Measurements from ENCODE around the gene FBXO46. TPM values are rescaled to one million over a fixed set of nuclear protein-coding genes. Genes with fewer than 3 reads are reported as not detected.

FBXO46 gene
- total RNA-seq, 1 donor from 2014 or later = 44.7 TPM

- TF ChIP-seq, protein P1, sequence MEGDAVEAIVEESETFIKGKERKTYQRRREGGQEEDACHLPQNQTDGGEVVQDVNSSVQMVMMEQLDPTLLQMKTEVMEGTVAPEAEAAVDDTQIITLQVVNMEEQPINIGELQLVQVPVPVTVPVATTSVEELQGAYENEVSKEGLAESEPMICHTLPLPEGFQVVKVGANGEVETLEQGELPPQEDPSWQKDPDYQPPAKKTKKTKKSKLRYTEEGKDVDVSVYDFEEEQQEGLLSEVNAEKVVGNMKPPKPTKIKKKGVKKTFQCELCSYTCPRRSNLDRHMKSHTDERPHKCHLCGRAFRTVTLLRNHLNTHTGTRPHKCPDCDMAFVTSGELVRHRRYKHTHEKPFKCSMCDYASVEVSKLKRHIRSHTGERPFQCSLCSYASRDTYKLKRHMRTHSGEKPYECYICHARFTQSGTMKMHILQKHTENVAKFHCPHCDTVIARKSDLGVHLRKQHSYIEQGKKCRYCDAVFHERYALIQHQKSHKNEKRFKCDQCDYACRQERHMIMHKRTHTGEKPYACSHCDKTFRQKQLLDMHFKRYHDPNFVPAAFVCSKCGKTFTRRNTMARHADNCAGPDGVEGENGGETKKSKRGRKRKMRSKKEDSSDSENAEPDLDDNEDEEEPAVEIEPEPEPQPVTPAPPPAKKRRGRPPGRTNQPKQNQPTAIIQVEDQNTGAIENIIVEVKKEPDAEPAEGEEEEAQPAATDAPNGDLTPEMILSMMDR (IDR thresholded peaks at IDR 0.05; ENCODE audit: unreplicated experiment) = no peak
- peaks cover 14% of the 10 kb centered on the region for H3K36me3 Mint-ChIP-seq (ENCODE audit: insufficient read depth)
- no peaks in the 10 kb centered on the region for H3K27me3 Mint-ChIP-seq
- H3K4me3 Mint-ChIP-seq (ENCODE audit: low read depth) = no peak overlapping the region
- no peak for DNase-seq (ENCODE audit: low spot score, unreplicated experiment)
- H3K4me1 Mint-ChIP-seq (ENCODE audit: low read depth) = peaks cover 3% of the 10 kb centered on the region
- no peaks in the 10 kb centered on the region for H3K9me3 Mint-ChIP-seq (ENCODE audit: low read depth)
- H3K27ac Mint-ChIP-seq = no peak overlapping the region
Observed at GRCh38 chr19:45710356-45711130, 20.2 kb downstream of the FBXO46 start.

GRCh38 chr19:45705710-45706415 lies 24.8 kb downstream of the FBXO46 start:
- H3K27me3 Mint-ChIP-seq = no peaks in the 10 kb centered on the region
- no peaks in the 10 kb centered on the region for H3K9me3 Mint-ChIP-seq (ENCODE audit: low read depth)
- TF ChIP-seq, protein P1 (IDR thresholded peaks at IDR 0.05; ENCODE audit: unreplicated experiment) = no peak
- no peak overlapping the region for H3K4me3 Mint-ChIP-seq (ENCODE audit: low read depth)
- H3K27ac Mint-ChIP-seq = no peak overlapping the region
- DNase-seq (ENCODE audit: low spot score, unreplicated experiment) = no peak
- H3K36me3 Mint-ChIP-seq (ENCODE audit: insufficient read depth) = peaks cover 15% of the 10 kb centered on the region
- H3K4me1 Mint-ChIP-seq (ENCODE audit: low read depth) = peaks cover 2% of the 10 kb centered on the region

DNA sequence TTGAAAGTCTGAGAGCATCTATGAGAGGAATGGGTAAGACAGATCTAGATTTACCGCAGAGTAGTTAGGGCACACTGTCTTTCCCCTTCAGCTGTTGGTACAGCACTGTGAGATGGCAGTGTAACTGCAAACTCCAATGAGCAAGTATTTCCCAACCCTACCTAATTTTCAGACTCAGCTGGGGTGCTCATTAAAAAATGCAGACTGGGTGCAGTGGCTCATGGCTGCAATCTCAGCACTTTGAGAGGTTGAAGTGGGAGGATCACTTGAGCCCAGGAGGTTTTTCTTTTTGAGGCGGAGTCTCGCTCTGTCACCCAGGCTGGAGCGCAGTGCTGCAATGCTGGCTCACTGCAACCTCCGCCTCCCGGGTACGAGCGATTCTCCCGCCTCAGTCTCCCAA lies 25.6 kb downstream of the FBXO46 start:
- TF ChIP-seq, protein P1 (IDR thresholded peaks at IDR 0.05; ENCODE audit: unreplicated experiment) = no peak
- DNase-seq (ENCODE audit: low spot score, unreplicated experiment) = no peak
- Mint-ChIP-seq H3K27ac (no peak overlapping the region), H3K4me1 (ENCODE audit: low read depth) (no peaks in the 10 kb centered on the region), H3K36me3 (ENCODE audit: insufficient read depth) (peaks cover 10% of the 10 kb centered on the region), H3K9me3 (ENCODE audit: low read depth) (no peaks in the 10 kb centered on the region), H3K27me3 (no peaks in the 10 kb centered on the region), H3K4me3 (ENCODE audit: low read depth) (no peak overlapping the region)

- no peak for DNase-seq (ENCODE audit: low spot score, unreplicated experiment)
- no peaks in the 10 kb centered on the region for H3K4me1 Mint-ChIP-seq (ENCODE audit: low read depth)
- TF ChIP-seq, protein P1 (IDR thresholded peaks at IDR 0.05; ENCODE audit: unreplicated experiment) = no peak
- H3K36me3 Mint-ChIP-seq (ENCODE audit: insufficient read depth) = peaks cover 9% of the 10 kb centered on the region
- no peaks in the 10 kb centered on the region for H3K9me3 Mint-ChIP-seq (ENCODE audit: low read depth)
- H3K27me3 Mint-ChIP-seq = no peaks in the 10 kb centered on the region
- no peak overlapping the region for H3K27ac Mint-ChIP-seq
- no peak overlapping the region for H3K4me3 Mint-ChIP-seq (ENCODE audit: low read depth)
Observed at GRCh38 chr19:45701676-45702075, 29.0 kb downstream of the FBXO46 start.

- peak overlapping the region; percentile 99 for H3K27ac Mint-ChIP-seq
- no peaks in the 10 kb centered on the region for H3K9me3 Mint-ChIP-seq (ENCODE audit: low read depth)
- H3K36me3 Mint-ChIP-seq (ENCODE audit: insufficient read depth) = peaks cover 5% of the 10 kb centered on the region
- TF ChIP-seq, protein P1 (IDR thresholded peaks at IDR 0.05; ENCODE audit: unreplicated experiment) = peak; percentile 93
- DNase-seq (ENCODE audit: low spot score, unreplicated experiment) = peak; percentile 80
- H3K4me1 Mint-ChIP-seq (ENCODE audit: low read depth) = peaks cover 6% of the 10 kb centered on the region
- peak overlapping the region; percentile 88 for H3K4me3 Mint-ChIP-seq (ENCODE audit: low read depth)
- no peaks in the 10 kb centered on the region for H3K27me3 Mint-ChIP-seq
Observed at GRCh38 chr19:45693106-45693788, 37.4 kb downstream of the FBXO46 start.
